Measurements from ENCODE around the gene CAPN2.
"Not testable (repeated sequence)": the region's sequence is repeated elsewhere in the genome, so short reads cannot be mapped to it uniquely, and the experiment has no call there.

CAPN2 gene

GRCh38 chr1:223794136-223794880, 82.0 kb downstream of the CAPN2 start:
- no peak for DNase-seq

- no peak for DNase-seq
Measured at GRCh38 chr1:223796210-223796609, 83.9 kb downstream of the CAPN2 start.

- DNase-seq = no peak
Measured at GRCh38 chr1:223802032-223802431, 89.7 kb downstream of the CAPN2 start.

- DNase-seq = no peak
Measured at GRCh38 chr1:223802602-223803001, 90.3 kb downstream of the CAPN2 start.

GRCh38 chr1:223803211-223803610, 90.9 kb downstream of the CAPN2 start:
- DNase-seq = no peak

GRCh38 chr1:223809905-223810304, 97.6 kb downstream of the CAPN2 start:
- DNase-seq = not testable (repeated sequence)

GRCh38 chr1:223810586-223810985, 98.2 kb downstream of the CAPN2 start:
- DNase-seq = no peak

GRCh38 chr1:223811634-223812101, 99.3 kb downstream of the CAPN2 start:
- no peak for DNase-seq

GRCh38 chr1:223813645-223814044, 101.3 kb downstream of the CAPN2 start:
- DNase-seq = no peak

GRCh38 chr1:223815020-223815853, 102.9 kb downstream of the CAPN2 start:
- DNase-seq = no peak

- no peak for DNase-seq
Measured at GRCh38 chr1:223815865-223816264, 103.5 kb downstream of the CAPN2 start.

- not testable (repeated sequence) for DNase-seq
Measured at GRCh38 chr1:223817265-223817664, 104.9 kb downstream of the CAPN2 start.

GRCh38 chr1:223819730-223820514, 107.6 kb downstream of the CAPN2 start:
- no peak for DNase-seq

GRCh38 chr1:223820515-223820858, 108.1 kb downstream of the CAPN2 start:
- no peak for DNase-seq

GRCh38 chr1:223820971-223821370, 108.6 kb downstream of the CAPN2 start:
- no peak for DNase-seq

GRCh38 chr1:223824287-223824686, 111.9 kb downstream of the CAPN2 start:
- DNase-seq = no peak

GRCh38 chr1:223824712-223825111, 112.4 kb downstream of the CAPN2 start:
- no peak for DNase-seq

Measured in activated effector memory CD4-positive, alpha-beta T cell treated with Interleukin-2 at 50 U/mL for 16 hours (primary cell).